Measurements from ENCODE around the gene USP9X. TPM values are rescaled to one million over a fixed set of nuclear protein-coding genes. Genes with fewer than 3 reads are reported as not detected.
"Not testable (repeated sequence)": the region's sequence is repeated elsewhere in the genome, so short reads cannot be mapped to it uniquely, and the experiment has no call there.

USP9X gene
- total and polyA plus RNA-seq, 9 donors: 33.5 to 60.8 (median 44.1) TPM

GRCh38 chrX:41177297-41177696, 92.1 kb downstream of the USP9X start:
- DNase-seq: no peak
- Histone ChIP-seq H3K27ac (ENCODE audit: low read length) (no peak overlapping the region), H3K4me3 (ENCODE audit: low read length) (no peak overlapping the region), H3K27me3 (ENCODE audit: control insufficient read depth, insufficient read depth, low read length) (no peaks in the 10 kb centered on the region), H3K36me3 (ENCODE audit: control insufficient read depth, insufficient read depth, low read length) (peaks cover 15% of the 10 kb centered on the region), H3K9me3 (replicated peaks; ENCODE audit: control insufficient read depth, low read depth, low read length) (no peaks in the 10 kb centered on the region), H3K4me1 (ENCODE audit: control insufficient read depth, insufficient read depth, low read length) (no peaks in the 10 kb centered on the region)
- WGBS (ENCODE audit: insufficient coverage): no CpG with 5 or more reads among the region's 3 CpGs

GRCh38 chrX:41178201-41178600, 93.0 kb downstream of the USP9X start:
- WGBS (ENCODE audit: insufficient coverage): 100% methylated on average over 2 of the region's 7 CpGs
- Histone ChIP-seq H3K36me3 (ENCODE audit: control insufficient read depth, insufficient read depth, low read length) (peaks cover 15% of the 10 kb centered on the region), H3K9me3 (replicated peaks; ENCODE audit: control insufficient read depth, low read depth, low read length) (no peaks in the 10 kb centered on the region), H3K27ac (ENCODE audit: low read length) (no peak overlapping the region), H3K4me3 (ENCODE audit: low read length) (no peak overlapping the region), H3K27me3 (ENCODE audit: control insufficient read depth, insufficient read depth, low read length) (no peaks in the 10 kb centered on the region), H3K4me1 (ENCODE audit: control insufficient read depth, insufficient read depth, low read length) (no peaks in the 10 kb centered on the region)
- no peak for DNase-seq

- Histone ChIP-seq H3K27ac (ENCODE audit: low read length) (no peak overlapping the region), H3K4me1 (ENCODE audit: control insufficient read depth, insufficient read depth, low read length) (no peaks in the 10 kb centered on the region), H3K9me3 (replicated peaks; ENCODE audit: control insufficient read depth, low read depth, low read length) (no peaks in the 10 kb centered on the region), H3K4me3 (ENCODE audit: low read length) (no peak overlapping the region), H3K36me3 (ENCODE audit: control insufficient read depth, insufficient read depth, low read length) (peaks cover 16% of the 10 kb centered on the region), H3K27me3 (ENCODE audit: control insufficient read depth, insufficient read depth, low read length) (peaks cover 3% of the 10 kb centered on the region)
- no CpG with 5 or more reads among the region's 5 CpGs for WGBS (ENCODE audit: insufficient coverage)
- DNase-seq: peak; percentile 72
Measured at GRCh38 chrX:41180194-41180908, 95.1 kb downstream of the USP9X start.

- peak; percentile 13 for DNase-seq
- Histone ChIP-seq H3K4me1 (ENCODE audit: control insufficient read depth, insufficient read depth, low read length) (no peaks in the 10 kb centered on the region), H3K9me3 (replicated peaks; ENCODE audit: control insufficient read depth, low read depth, low read length) (no peaks in the 10 kb centered on the region), H3K27ac (ENCODE audit: low read length) (no peak overlapping the region), H3K4me3 (ENCODE audit: low read length) (no peak overlapping the region), H3K27me3 (ENCODE audit: control insufficient read depth, insufficient read depth, low read length) (peaks cover 5% of the 10 kb centered on the region), H3K36me3 (ENCODE audit: control insufficient read depth, insufficient read depth, low read length) (peaks cover 16% of the 10 kb centered on the region)
- WGBS (ENCODE audit: insufficient coverage): 100% methylated on average over 2 of the region's 3 CpGs
Measured at GRCh38 chrX:41184312-41184711, 99.1 kb downstream of the USP9X start.

- not testable (repeated sequence) for H3K27me3 ChIP-seq (ENCODE audit: control insufficient read depth, insufficient read depth, low read length); H3K27ac ChIP-seq (ENCODE audit: low read length)
Measured at GRCh38 chrX:41186946-41187345, 101.7 kb downstream of the USP9X start.

GRCh38 chrX:41189156-41189555, 103.9 kb downstream of the USP9X start:
- Histone ChIP-seq H3K9me3 (replicated peaks; ENCODE audit: control insufficient read depth, low read depth, low read length) (no peaks in the 10 kb centered on the region), H3K36me3 (ENCODE audit: control insufficient read depth, insufficient read depth, low read length) (peaks cover 18% of the 10 kb centered on the region), H3K27me3 (ENCODE audit: control insufficient read depth, insufficient read depth, low read length) (peaks cover 6% of the 10 kb centered on the region), H3K27ac (ENCODE audit: low read length) (no peak overlapping the region), H3K4me1 (ENCODE audit: control insufficient read depth, insufficient read depth, low read length) (no peaks in the 10 kb centered on the region), H3K4me3 (ENCODE audit: low read length) (no peak overlapping the region)
- 63% methylated on average over 1 of the region's 1 CpG for WGBS (ENCODE audit: insufficient coverage)
- DNase-seq: peak; percentile 44

More at GRCh38 chrX:41186946-41187345, 101.7 kb downstream of the USP9X start:
- not testable (repeated sequence) for DNase-seq; H3K9me3 ChIP-seq (replicated peaks; ENCODE audit: control insufficient read depth, low read depth, low read length); H3K4me3 ChIP-seq (ENCODE audit: low read length); H3K4me1 ChIP-seq (ENCODE audit: control insufficient read depth, insufficient read depth, low read length)
- peaks cover 19% of the 10 kb centered on the region for H3K36me3 ChIP-seq (ENCODE audit: control insufficient read depth, insufficient read depth, low read length)
- WGBS (ENCODE audit: insufficient coverage): no CpG with 5 or more reads among the region's 7 CpGs

- H3K27me3 ChIP-seq (ENCODE audit: control insufficient read depth, insufficient read depth, low read length): peaks cover 9% of the 10 kb centered on the region
- no peak overlapping the region for H3K4me3 ChIP-seq (ENCODE audit: low read length)
- H3K27ac ChIP-seq (ENCODE audit: low read length): no peak overlapping the region
- H3K4me1 ChIP-seq (ENCODE audit: control insufficient read depth, insufficient read depth, low read length): no peaks in the 10 kb centered on the region
- 90% methylated on average over 2 of the region's 3 CpGs for WGBS (ENCODE audit: insufficient coverage)
- H3K36me3 ChIP-seq (ENCODE audit: control insufficient read depth, insufficient read depth, low read length): peaks cover 15% of the 10 kb centered on the region
- no peak for DNase-seq
- H3K9me3 ChIP-seq (replicated peaks; ENCODE audit: control insufficient read depth, low read depth, low read length): no peaks in the 10 kb centered on the region
Measured at GRCh38 chrX:41192880-41193279, 107.6 kb downstream of the USP9X start.

- no peaks in the 10 kb centered on the region for H3K9me3 ChIP-seq (replicated peaks; ENCODE audit: control insufficient read depth, low read depth, low read length)
- WGBS (ENCODE audit: insufficient coverage): no CpG with 5 or more reads among the region's 1 CpG
- H3K4me3 ChIP-seq (ENCODE audit: low read length): no peak overlapping the region
- H3K27me3 ChIP-seq (ENCODE audit: control insufficient read depth, insufficient read depth, low read length): peaks cover 9% of the 10 kb centered on the region
- no peak for DNase-seq
- no peaks in the 10 kb centered on the region for H3K4me1 ChIP-seq (ENCODE audit: control insufficient read depth, insufficient read depth, low read length)
- no peak overlapping the region for H3K27ac ChIP-seq (ENCODE audit: low read length)
- H3K36me3 ChIP-seq (ENCODE audit: control insufficient read depth, insufficient read depth, low read length): peaks cover 29% of the 10 kb centered on the region
Measured at GRCh38 chrX:41198410-41198809, 113.2 kb downstream of the USP9X start.

GRCh38 chrX:41200785-41201184, 115.5 kb downstream of the USP9X start:
- H3K4me1 ChIP-seq (ENCODE audit: control insufficient read depth, insufficient read depth, low read length): no peaks in the 10 kb centered on the region
- no peaks in the 10 kb centered on the region for H3K9me3 ChIP-seq (replicated peaks; ENCODE audit: control insufficient read depth, low read depth, low read length)
- H3K27ac ChIP-seq (ENCODE audit: low read length): no peak overlapping the region
- 100% methylated on average over 5 of the region's 7 CpGs for WGBS (ENCODE audit: insufficient coverage)
- DNase-seq: no peak
- no peak overlapping the region for H3K4me3 ChIP-seq (ENCODE audit: low read length)
- peaks cover 21% of the 10 kb centered on the region for H3K36me3 ChIP-seq (ENCODE audit: control insufficient read depth, insufficient read depth, low read length)
- peaks cover 2% of the 10 kb centered on the region for H3K27me3 ChIP-seq (ENCODE audit: control insufficient read depth, insufficient read depth, low read length)

- DNase-seq: no peak
Measured at GRCh38 chrX:41209853-41210252, 124.6 kb downstream of the USP9X start.

More at GRCh38 chrX:41209853-41210252, 124.6 kb downstream of the USP9X start:
- H3K9me3 ChIP-seq (replicated peaks; ENCODE audit: control insufficient read depth, low read depth, low read length): peaks cover 3% of the 10 kb centered on the region
- H3K4me3 ChIP-seq (ENCODE audit: low read length): no peak overlapping the region
- peaks cover 18% of the 10 kb centered on the region for H3K36me3 ChIP-seq (ENCODE audit: control insufficient read depth, insufficient read depth, low read length)
- 100% methylated on average over 1 of the region's 1 CpG for WGBS (ENCODE audit: insufficient coverage)
- no peaks in the 10 kb centered on the region for H3K27me3 ChIP-seq (ENCODE audit: control insufficient read depth, insufficient read depth, low read length)
- H3K4me1 ChIP-seq (ENCODE audit: control insufficient read depth, insufficient read depth, low read length): no peaks in the 10 kb centered on the region
- H3K27ac ChIP-seq (ENCODE audit: low read length): no peak overlapping the region

Measured in muscle of leg (tissue), 11 donors.